ENCODE data around the gene SHROOM3.

Gene SHROOM3

DNA sequence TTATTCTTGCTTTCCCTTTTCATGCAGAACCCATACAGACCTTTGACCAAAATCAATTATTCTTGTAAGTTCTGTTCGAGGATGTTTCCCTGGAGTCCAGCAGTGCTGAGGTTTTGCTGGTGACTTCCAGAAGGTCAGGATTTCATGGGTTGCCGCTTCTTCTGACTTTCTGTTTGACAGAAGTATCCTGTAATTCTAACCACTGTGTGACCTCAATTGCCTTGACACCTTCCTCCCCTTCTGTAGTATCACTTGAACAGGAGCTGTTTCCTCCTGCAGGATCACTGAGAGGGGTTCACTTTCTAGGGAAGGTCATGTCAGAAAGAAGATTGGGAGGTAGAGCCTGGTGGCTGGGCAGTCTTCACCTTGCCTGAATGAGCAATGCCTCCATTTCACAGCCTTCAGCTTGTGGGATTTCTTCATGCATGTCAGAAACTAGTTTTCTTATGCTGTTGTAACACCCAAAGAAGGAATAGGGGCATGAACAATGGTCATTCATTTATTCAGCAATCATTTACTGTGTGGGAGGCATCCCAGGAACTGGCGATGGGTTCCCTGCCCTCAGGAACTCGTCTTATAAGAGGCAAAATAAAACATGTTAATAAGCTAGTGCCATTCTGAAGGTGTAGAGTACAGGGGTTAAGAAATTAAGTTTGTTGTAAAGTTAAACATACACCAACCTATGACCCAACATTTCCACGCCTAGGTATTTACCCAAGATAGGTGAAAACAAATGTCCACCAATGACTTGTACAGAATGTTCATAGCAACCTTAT is 257.0 kb downstream of the SHROOM3 start:
- no peak for DNase-seq (ENCODE audit: low read depth, low spot score)

DNA sequence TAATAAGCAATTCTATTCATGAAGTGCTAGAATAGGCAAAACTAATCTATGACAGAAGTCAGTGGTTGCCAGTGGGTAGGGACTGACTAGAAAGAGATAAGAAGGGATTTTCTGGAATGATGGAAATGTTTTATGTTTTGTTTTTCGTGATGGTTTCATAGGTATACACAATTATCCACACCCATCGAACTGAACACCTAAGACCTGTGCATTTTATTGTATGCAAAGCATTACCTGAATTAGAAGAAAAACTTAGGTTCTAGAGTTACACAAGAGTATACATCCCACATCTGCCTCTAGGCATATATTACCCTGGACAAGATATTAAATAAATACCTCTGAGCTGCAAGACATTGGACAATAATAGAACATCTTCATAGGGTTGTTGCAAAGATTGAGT is 257.7 kb downstream of the SHROOM3 start:
- no peak for DNase-seq (ENCODE audit: low read depth, low spot score)

DNA sequence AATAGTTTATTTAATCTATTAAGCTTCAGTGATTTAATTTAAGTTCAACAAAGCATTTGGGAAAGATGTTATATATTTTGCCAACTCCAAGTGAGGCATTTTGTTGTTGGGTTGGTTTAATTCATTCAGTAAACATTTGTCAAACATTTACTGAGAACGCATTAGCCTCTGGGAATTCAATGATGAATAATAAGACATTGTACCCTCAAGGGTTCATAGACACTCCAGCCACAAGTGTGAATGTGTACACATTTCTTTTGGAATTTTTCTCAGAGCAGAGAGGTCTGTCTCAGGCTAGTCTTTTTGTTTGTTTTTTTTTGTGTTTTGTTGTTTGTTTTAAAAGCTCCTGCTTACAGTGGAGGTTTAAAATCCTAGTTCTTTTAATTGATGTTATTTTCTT is 259.0 kb downstream of the SHROOM3 start:
- no peak for DNase-seq (ENCODE audit: low read depth, low spot score)

DNA sequence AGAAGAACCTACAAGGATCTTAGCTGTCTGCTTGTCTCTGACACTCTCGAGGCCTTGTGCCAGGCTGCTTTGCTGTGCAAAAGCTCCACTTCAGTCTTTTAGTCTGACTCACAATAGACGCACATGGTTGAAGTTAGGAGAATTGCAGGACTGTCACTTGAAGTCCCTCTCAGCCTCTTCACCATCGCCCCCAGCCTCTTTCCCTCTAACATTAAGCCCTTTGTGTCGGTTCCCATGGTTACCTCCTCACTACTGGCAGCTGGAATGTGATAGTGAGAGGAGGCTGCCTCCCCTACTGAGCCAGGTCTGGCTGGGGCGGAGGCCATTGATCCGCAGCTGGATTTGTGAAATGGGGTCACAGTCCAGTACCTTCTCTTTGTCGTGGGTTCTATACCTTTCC is 261.1 kb downstream of the SHROOM3 start:
- no peak for DNase-seq (ENCODE audit: low read depth, low spot score)

DNA sequence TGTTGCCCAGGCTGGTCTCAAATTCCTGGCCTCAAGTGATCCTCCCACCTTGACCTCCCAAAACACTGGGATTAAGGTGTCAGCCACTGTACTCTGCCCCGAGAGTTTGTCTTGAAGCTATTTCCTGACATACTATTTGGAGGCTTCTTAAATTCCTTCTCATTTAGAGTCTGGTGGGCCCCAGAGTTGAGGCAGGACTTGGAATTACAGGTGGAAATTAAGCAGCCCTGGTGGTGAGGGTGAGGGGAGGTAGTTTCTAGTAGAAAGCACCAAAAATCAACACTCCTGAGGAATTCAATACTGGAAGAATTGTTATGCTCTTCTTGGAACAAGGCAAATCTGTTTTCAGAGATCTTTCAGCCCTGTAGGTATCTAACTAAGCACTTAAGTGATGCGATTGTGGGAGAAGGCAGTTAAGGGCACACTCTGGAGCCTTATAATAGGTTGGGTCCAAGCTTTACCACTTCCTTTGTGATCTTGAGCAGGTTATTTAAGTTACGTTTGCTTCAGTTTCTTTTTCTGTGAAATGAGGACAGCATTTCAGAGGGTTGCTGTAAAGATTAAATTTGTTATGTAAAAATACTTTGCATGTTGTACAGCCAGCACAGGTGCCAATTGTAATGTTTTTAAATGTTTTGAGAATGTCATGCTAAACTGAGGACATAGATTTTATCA is 262.2 kb downstream of the SHROOM3 start:
- DNase-seq (ENCODE audit: low read depth, low spot score) = no peak

DNA sequence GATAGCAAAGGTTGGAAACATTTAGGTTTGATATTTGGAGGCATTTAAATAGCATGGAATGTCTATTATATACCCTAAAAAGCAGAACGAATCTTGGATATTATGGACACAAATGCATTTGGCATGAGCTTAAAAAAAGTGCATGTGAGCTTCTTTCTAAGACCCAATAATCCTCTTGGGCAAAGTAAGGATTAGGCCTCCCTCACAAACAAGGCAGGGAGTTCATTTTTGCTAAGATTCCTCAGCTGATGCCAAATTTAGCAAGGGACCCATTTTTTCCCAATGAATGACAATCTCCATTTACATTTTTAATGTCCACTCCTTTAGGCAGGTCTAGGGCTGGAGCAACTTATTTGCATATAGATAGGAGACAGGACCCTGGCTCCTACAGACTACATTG is 263.1 kb downstream of the SHROOM3 start:
- no peak for DNase-seq (ENCODE audit: low read depth, low spot score)

DNA sequence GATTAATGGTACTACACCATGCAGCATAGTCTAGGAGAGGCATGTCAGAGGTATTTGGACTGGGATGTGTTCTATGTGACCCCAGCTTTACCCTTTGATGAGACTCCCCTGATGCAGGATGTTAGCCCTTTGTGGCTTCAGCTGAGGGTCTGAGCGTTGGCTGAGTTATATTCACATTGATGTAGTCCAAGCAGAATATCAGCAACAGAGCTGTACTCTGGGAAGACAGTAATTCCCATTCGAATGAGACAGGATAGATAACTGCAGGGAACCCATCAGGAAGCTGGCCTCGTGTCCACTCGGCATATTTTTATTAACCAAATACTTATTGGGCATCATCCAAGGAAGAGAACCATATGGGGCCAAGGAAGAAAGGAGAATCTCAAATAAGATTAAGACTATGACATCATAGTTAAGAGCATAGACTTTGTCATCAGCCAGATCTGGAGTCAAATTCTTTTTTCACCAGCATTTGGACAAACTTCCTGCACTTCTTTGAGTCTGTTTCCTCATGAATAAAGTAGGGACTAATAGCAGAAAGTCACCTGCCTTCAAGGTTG is 264.8 kb downstream of the SHROOM3 start:
- no peak for DNase-seq (ENCODE audit: low read depth, low spot score)

DNA sequence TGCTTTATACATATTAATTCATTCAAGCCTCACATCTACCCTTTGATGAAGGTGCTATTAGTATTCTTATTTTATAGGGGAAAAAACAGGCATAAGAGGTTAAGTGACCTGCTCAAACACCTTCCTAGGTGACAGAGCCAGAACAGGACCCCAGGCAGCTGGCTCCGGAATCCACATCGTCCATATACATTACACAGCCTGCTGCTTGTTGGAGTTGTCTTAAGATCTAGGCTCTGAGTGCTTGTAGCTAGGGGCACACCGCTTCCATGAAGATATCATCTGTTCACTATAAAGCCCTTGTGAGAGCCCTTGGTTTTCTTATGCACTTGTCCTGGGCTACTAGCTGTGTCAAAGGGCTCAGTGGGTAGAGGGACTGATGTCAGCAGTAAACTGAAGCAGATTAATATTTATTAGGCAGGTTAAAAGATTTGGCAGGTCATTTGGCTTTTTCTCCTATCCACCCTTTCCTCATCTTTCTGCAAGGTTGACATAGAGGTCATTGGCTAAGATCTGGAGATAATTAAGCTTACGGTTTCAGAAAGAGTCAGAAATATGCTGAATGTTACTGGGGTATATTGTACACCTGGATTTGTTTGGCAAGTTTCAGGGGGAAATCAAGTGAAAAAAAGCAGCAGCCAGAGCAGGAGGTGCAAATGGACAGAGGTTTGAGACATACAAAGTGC is 267.6 kb downstream of the SHROOM3 start:
- DNase-seq (ENCODE audit: low read depth, low spot score) = no peak

DNA sequence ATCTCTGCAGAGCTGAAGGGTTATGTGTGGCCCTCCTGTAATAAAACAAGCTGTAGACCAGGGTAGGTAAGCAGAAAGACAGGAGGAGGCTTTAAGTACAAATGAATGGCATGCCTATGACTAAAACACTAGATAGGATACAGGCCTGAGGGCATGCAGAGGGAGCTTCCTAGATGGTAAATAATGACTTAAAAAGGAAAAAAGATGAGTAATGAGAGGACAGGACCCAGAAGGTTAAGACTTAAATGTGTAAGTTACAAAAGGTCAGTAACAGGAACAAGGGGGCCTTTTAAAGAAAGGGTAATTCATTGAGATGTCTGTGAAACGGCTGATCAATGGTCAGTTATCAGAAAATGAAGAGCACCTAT is 268.1 kb downstream of the SHROOM3 start:
- DNase-seq (ENCODE audit: low read depth, low spot score) = no peak

DNA sequence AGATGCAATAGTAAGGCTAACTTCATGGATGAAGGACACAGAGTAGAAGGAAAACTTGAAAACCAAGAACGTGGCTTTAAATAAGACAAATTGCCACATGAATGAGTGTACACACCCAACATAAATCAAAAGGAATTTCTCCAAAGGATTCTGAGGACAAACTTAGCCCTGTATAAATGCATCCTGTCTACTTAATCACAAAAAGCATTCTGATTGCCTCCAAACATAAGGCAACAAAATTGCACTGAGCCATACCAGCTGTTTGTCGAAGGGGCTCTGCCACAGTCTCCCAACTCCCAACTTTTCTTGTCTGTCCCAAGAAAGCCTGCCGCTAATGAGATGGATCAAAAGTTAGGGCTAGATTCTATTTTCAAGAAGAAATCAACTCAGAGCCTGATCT is 268.6 kb downstream of the SHROOM3 start:
- no peak for DNase-seq (ENCODE audit: low read depth, low spot score)

DNA sequence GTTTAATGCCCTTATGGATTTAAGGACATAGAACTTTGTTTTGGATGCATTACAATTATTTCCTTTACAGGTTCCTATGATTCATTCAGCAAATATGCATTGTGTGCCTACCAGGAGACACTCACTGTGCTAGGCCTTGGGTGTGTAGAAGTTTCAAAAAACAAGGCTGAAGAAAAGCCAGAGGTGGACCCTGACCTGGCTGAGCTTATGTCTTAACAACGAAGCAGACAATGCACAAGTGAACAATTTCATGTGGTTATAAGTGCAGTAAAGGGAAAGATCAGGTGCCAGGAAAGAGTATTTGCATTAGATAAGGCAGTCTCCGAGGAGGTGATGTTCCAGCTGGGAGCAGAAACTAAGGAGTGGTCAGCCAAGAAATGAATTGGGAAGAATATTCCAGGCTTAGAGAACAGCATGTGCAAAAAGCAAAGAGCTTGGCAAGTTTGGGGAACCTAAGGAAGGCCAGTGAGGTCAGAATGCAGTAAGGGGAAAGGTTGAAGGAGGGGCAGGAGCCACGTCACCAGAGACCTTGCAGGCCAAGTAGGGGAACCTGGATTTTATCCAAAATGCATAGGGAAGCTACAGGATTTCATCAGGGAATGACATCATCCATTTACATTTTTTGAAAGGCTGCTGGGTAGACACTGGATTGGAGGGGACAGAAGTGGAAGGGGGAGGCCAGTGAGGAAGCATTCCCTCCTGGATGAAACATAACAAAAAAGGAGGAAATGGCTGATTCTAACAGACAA is 269.3 kb downstream of the SHROOM3 start:
- DNase-seq (ENCODE audit: low read depth, low spot score) = no peak

DNA sequence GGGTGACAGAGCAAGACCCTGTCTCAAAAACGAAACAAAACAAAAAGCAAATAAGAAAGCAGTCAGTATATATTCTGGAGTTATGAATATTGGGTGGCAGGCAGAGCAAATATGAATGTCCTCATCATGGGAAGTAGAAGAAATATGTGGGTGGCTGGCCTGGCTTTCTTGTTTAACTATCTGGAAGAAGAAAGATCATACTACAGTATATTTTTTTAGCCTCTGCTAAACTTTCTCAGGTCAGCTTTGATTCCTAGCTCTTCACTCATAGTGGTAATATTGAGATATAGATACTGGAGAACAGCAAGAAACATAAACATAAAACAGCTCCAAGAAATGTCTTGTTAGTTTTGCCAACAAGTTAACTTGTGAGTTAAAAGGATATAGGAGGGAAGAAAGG is 270.4 kb downstream of the SHROOM3 start:
- DNase-seq (ENCODE audit: low read depth, low spot score) = no peak

DNA sequence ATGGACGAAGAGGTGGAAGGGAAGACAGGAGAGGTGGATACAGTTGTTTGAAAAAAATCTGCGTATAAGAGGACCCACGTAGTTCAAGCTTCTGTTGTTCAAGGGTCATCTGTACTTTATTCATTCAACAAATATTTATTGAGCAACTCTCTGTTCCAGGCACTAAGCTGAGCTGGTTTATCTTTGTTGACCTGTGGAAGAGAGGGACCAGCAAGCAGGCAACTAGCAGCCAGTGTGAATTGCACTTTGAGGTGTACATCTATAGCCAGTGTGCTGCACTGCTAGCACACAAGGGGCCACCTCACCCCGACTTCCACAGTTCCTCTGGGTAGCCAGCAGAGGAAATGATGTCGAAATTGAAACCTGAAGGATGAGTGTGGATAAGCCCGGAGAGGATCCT is 271.6 kb downstream of the SHROOM3 start:
- DNase-seq (ENCODE audit: low read depth, low spot score) = no peak

DNA sequence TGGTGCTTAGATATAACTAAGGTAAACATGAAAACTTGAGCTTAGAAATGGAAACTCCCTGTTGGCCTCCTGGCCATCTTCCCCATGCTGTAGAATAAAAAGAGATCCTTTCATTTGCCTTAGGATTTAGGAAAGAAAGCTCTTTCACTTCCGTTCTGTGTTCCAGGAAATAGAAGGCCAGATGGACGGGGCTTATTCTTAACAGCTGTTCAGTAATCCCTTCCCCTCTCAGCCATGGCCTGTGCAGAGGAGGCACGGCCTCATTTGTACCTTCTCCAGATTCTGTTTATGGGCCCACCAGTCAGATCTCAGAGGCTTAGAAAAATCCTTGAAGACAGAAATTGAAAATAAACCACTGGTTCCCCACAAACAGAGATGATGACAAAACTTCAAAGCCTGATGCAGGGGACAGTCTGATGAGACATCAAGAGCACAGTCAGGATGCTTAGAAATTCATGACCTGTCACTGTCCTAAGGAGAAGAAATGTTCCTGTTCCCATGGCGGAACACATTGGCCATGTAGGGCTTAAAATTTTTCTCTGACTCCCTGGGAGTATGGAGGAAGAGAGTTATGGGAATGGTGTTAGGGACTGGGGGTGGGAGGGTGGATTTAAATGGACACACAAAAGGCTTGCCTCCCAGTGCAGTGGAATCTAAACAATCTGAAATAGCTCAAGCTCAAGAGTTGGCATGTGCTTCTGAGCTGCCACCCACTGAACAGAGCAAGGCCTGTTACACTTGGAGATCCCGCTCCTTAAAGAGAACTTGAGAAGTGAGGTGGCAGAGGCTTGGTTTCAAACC is 274.1 kb downstream of the SHROOM3 start:
- DNase-seq (ENCODE audit: low read depth, low spot score) = no peak

DNA sequence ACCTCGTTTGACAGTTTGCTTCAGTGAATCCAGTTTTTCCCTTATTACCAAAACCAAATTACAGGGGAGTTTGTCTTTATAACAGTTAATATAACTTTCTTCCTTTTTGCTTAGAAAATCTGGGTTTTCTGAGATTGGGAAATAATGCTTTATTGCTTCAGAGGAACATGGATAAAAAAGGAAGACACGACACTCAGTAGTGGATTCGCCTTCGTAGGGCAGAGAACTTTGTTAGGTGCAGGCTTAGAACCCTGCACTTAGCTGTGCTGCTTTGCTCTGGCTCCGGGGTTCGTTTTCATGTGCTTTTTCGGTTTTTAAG is 274.7 kb downstream of the SHROOM3 start:
- no peak for DNase-seq (ENCODE audit: low read depth, low spot score)

DNA sequence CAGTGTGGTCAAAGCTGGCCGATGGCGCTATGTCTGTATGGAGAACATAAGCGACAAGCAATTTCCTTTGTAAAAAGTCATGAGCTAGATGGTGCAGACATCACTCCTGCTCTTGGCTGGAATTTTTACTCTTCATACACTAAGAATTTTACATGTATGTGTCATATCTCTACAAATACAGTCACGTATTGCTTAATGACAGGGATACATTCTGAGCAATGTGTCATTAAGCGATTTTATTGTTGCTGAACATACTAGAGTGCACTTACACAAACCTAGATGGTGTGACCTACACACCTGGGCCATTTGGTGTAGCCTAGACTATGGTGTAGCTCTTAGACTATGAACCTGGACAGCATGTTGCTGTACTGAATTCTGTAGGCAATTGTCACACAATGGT is 277.5 kb downstream of the SHROOM3 start:
- DNase-seq (ENCODE audit: low read depth, low spot score) = no peak

DNA sequence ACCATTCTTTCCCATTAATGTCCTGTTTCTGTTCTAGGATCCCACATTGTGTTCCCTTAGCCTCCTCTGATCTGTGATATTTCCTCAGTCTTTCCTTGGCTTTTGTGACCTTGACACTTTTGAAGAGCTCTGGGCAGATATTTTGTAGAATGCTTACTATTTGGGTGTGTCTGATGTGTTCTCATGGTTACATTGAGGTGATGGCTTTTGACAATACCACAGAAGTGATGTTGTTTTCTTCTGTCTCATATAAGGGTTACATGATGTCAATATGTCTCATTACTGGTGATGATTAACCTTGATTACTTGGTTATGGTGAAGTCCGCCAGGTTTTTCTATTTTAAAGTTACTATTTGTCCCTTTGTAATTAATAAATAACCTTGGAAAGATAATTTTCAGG is 279.2 kb downstream of the SHROOM3 start:
- DNase-seq (ENCODE audit: low read depth, low spot score) = no peak

DNA sequence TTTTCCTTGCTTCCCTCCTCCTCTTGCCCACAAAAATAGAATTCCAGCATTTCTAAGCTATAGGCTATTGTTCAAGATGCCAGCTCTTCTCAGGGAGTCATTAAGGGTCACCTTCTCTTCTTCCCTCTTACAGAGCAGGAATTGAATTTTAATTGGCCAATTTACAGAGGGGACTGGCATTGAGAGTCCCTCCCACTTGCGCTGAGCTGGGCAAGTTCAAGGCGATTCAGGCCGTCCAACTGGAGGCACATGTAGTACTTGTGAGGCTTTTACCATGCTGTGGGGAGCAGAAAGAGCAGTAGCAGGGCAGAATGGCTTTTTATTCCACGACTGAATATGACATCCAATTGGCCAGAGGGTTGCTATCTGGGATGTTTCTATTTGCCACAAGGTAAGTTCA is 281.0 kb downstream of the SHROOM3 start:
- DNase-seq (ENCODE audit: low read depth, low spot score) = no peak

DNA sequence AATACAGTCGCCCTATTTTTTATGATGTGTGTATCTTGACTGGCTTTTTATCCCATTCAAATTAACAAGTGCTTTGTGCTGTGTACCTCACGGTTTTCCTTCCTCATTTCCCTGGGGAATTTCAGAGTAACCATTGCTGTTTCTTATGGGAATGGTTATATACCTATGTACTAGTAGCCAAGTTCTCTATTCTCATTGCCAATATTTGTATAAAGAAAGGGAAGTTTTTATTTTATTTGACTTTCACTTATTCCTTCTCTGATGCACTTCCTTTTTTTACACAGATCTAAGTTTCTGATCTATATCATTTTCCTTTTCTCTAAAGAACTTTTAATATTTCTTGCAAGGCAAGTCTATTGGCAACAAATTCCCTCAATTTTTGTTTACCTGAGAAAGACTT is 281.6 kb downstream of the SHROOM3 start:
- DNase-seq (ENCODE audit: low read depth, low spot score) = no peak

DNA sequence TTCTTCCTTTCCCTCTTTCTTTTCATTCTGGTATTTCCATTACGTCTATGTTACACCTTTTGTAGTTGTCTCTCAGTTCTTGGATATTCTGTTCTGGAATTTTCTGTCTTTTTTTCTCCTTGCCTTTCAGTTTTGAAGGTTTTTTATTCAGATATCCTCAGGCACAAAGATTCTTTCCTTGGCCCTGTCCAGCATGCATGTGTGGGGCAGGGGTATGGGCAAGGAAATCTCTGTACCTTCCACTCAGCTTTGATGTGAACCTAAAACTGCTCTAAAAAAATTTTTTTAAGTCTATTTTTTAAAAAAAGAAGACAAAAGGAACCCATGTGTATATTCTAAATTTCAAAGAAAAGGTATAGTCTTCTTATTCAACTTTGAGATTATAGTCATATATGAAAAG is 282.4 kb downstream of the SHROOM3 start:
- no peak for DNase-seq (ENCODE audit: low read depth, low spot score)

DNA sequence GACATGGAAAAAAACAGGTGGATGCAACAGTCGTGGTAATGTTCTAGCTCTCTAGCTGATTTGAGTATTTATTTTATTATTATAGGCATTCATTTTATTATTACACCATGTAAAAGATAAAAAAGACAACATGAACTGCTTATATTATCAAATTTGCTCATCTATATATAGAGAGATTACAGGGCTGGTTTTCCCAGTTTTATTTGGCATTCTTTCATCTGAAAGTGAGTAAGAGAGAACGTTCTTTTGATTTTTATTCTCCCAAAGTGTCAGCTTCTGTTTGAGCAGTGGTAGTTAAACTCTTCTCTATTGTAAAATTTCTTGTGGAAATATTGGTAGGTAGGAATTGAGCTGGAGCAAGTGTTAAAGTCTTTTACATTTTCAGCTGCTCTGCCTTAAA is 283.0 kb downstream of the SHROOM3 start:
- no peak for DNase-seq (ENCODE audit: low read depth, low spot score)

Measured in activated naive CD8-positive, alpha-beta T cell treated with anti-CD3 and anti-CD28 coated beads, Interleukin-2, amount 50 U/mL, for 16 hours (primary cell).